ENCODE measurements around the gene PPT2.

GRCh38 chr6:32168350-32168749 lies 14.4 kb downstream of the PPT2 start:
- no peak for TF ChIP-seq REST (IDR thresholded peaks at IDR 0.05; ENCODE audit: insufficient replicate concordance, low read depth)
- TF ChIP-seq, protein P1, sequence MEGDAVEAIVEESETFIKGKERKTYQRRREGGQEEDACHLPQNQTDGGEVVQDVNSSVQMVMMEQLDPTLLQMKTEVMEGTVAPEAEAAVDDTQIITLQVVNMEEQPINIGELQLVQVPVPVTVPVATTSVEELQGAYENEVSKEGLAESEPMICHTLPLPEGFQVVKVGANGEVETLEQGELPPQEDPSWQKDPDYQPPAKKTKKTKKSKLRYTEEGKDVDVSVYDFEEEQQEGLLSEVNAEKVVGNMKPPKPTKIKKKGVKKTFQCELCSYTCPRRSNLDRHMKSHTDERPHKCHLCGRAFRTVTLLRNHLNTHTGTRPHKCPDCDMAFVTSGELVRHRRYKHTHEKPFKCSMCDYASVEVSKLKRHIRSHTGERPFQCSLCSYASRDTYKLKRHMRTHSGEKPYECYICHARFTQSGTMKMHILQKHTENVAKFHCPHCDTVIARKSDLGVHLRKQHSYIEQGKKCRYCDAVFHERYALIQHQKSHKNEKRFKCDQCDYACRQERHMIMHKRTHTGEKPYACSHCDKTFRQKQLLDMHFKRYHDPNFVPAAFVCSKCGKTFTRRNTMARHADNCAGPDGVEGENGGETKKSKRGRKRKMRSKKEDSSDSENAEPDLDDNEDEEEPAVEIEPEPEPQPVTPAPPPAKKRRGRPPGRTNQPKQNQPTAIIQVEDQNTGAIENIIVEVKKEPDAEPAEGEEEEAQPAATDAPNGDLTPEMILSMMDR (IDR thresholded peaks at IDR 0.05; ENCODE audit: insufficient read depth, low read length) = no peak
